Erythroblast (primary cell): ENCODE results near the gene ADARB1.

Experiments used
- GATA1 ChIP-seq: IDR thresholded peaks from 2 replicates; pipeline ENCODE4 v1.6.1; 2011; ENCODE audit warnings: low read depth, mild to moderate bottlenecking, control low read depth, low read length, moderate library complexity
- POLR2A ChIP-seq: IDR thresholded peaks from 2 replicates; pipeline ENCODE4 v1.6.1; 2011; ENCODE audit warnings: mild to moderate bottlenecking, low read length

- TF ChIP-seq POLR2A: no peak
- no peak for TF ChIP-seq GATA1
Measured at GRCh38 chr21:45170987-45171386, 96.6 kb downstream of the ADARB1 start.
